Fibroblast of mammary gland (primary cell): ENCODE measurements around the gene PCNX3.

ENCODE experiments used
- DNase-seq: peaks from one replicate; pipeline ENCODE4 v3.0.0-alpha.2; 2010; ENCODE audit warnings: low read depth
- H3K4me3 ChIP-seq: 2 replicates; pipeline ENCODE4 v1.5.1; 2011; ENCODE audit warnings: low read depth, mild to moderate bottlenecking, low read length, moderate library complexity; ENCODE audit not compliant: control insufficient read depth
- CTCF ChIP-seq: conservative IDR thresholded peaks from 2 replicates; pipeline ENCODE4 v1.5.1; 2011; ENCODE audit warnings: low read depth, low read length, inconsistent platforms; ENCODE audit not compliant: control insufficient read depth, insufficient read depth

The PCNX3 gene

GRCh38 chr11:65607614-65608426, 7.8 kb upstream of the PCNX3 start:
- no peak for TF ChIP-seq CTCF
- no peak for DNase-seq
- H3K4me3 ChIP-seq, result no peak overlapping the region

- TF ChIP-seq CTCF, result no peak
- H3K4me3 ChIP-seq, result no peak overlapping the region
- DNase-seq, result peak; percentile 46
Observed at GRCh38 chr11:65609229-65609628, 6.3 kb upstream of the PCNX3 start.

- DNase-seq, result no peak
- H3K4me3 ChIP-seq, result no peak overlapping the region
- no peak for TF ChIP-seq CTCF
Observed at GRCh38 chr11:65609665-65610064, 5.9 kb upstream of the PCNX3 start.

- no peak for DNase-seq
- no peak overlapping the region for H3K4me3 ChIP-seq
- no peak for TF ChIP-seq CTCF
Observed at GRCh38 chr11:65610404-65610803, 5.2 kb upstream of the PCNX3 start.

GRCh38 chr11:65611028-65611757, 4.4 kb upstream of the PCNX3 start:
- peak overlapping the region; percentile 6 for H3K4me3 ChIP-seq
- no peak for DNase-seq
- no peak for TF ChIP-seq CTCF

GRCh38 chr11:65611758-65612603, 3.6 kb upstream of the PCNX3 start:
- TF ChIP-seq CTCF, result no peak
- peak; percentile 16 for DNase-seq
- H3K4me3 ChIP-seq, result peak overlapping the region; percentile 91
